B cell (primary cell): ENCODE data around the gene FUT6. TPM values are rescaled to one million over a fixed set of nuclear protein-coding genes. Genes with fewer than 3 reads are reported as not detected.

Experiments
- ATAC-seq: fragments of 200-7000 bp; cut with Tn5 transposase; one replicate; pipeline ENCODE4 v1.10.0; 2021; ENCODE audit warnings: low read depth, mild to moderate bottlenecking, moderate number of reproducible peaks, moderate library complexity
- CTCF ChIA-PET: fragments of 350-600 bp; sonication (Branson Sonifier 250); formaldehyde crosslinking; loops from one replicate; lab custom pipeline; 2021; ENCODE audit warnings: antibody characterized with exemption, inconsistent platforms; lab: Charles Lee
- POLR2A ChIA-PET: fragments of 350-600 bp; sonication (Branson Sonifier 250); formaldehyde crosslinking; loops from one replicate; lab custom pipeline; 2021; ENCODE audit warnings: antibody characterized with exemption; lab: Charles Lee
- DNase-seq: peaks from one replicate; pipeline ENCODE4 v3.0.0; 2013
- H2AFZ ChIP-seq: 2 replicates; pipeline ENCODE4 v1.6.1; 2012; ENCODE audit warnings: mild to moderate bottlenecking, low read depth, low read length; ENCODE audit not compliant: insufficient read depth, poor library complexity, severe bottlenecking
- H3K27ac ChIP-seq, 2 donors: 1 replicate in 1 of 2; 2 replicates in 1 of 2; pipeline ENCODE4 v1.5.1; 2012 to 2013; ENCODE audit warnings: low read length in 2 of 2, mild to moderate bottlenecking in 2 of 2, moderate library complexity in 1 of 2
- H3K27me3 ChIP-seq, 4 experiments: fragments of 200-600 bp in 1 of 4; sonication (generic) in 1 of 4; replicated peaks in 1 of 4; 1 replicate in 2 of 4; 2 replicates in 2 of 4; pipeline versions ENCODE4 v1.6.1 to v1.7.0; 2013 to 2016; ENCODE audit warnings: low read length in 3 of 4, mild to moderate bottlenecking in 2 of 4, mixed read lengths in 1 of 4, moderate library complexity in 1 of 4; ENCODE audit not compliant: insufficient read depth in 4 of 4, control insufficient read depth in 3 of 4; ENCODE audit errors: control extremely low read depth in 1 of 4
- H3K36me3 ChIP-seq, 2 experiments: replicated peaks in 1 of 2; 1 replicate in 1 of 2; 2 replicates in 1 of 2; pipeline versions ENCODE4 v1.6.1 to v1.7.1; 2013; ENCODE audit warnings: low read length in 1 of 2; ENCODE audit not compliant: insufficient read depth in 2 of 2, control insufficient read depth in 1 of 2; ENCODE audit errors: control extremely low read depth in 1 of 2, extremely low read depth in 1 of 2
- H3K4me1 ChIP-seq, 2 donors: fragments of 200-600 bp in 1 of 2; sonication (generic) in 1 of 2; 1 replicate in 1 of 2; 2 replicates in 1 of 2; pipeline versions ENCODE4 v1.5.1 to v1.6.1; 2013 to 2017; ENCODE audit warnings: low read length in 2 of 2; ENCODE audit not compliant: control insufficient read depth in 2 of 2, insufficient read depth in 2 of 2
- H3K4me2 ChIP-seq: replicated peaks from 2 replicates; pipeline ENCODE3; 2012; ENCODE audit warnings: mild to moderate bottlenecking, low read depth, low read length; ENCODE audit not compliant: poor library complexity, severe bottlenecking
- H3K4me3 ChIP-seq, 5 experiments: fragments of 200-600 bp in 1 of 5; sonication (generic) in 1 of 5; 1 replicate in 3 of 5; 2 replicates in 2 of 5; pipeline versions ENCODE4 v1.5.1 to v1.7.0; 2011 to 2016; ENCODE audit warnings: low read length in 4 of 5, mild to moderate bottlenecking in 4 of 5, low read depth in 2 of 5, control low read depth in 1 of 5, moderate library complexity in 1 of 5; ENCODE audit not compliant: insufficient read depth in 1 of 5; ENCODE audit errors: control extremely low read depth in 1 of 5, extremely low read depth in 1 of 5
- H3K79me2 ChIP-seq: fragments of 200-600 bp; sonication (generic); one replicate; pipeline ENCODE4 v1.6.0; 2016; ENCODE audit warnings: low read length; ENCODE audit not compliant: control insufficient read depth, insufficient read depth
- H3K9ac ChIP-seq: fragments of 200-600 bp; sonication (generic); 2 replicates; pipeline ENCODE4 v1.6.1; 2017; ENCODE audit warnings: mild to moderate bottlenecking, low read length, moderate library complexity
- H3K9me3 ChIP-seq, 3 donors: one replicate each; pipeline versions ENCODE4 v1.6.1 to v1.7.1; 2013; ENCODE audit warnings: low read length in 2 of 3; ENCODE audit not compliant: control insufficient read depth in 2 of 3, insufficient read depth in 1 of 3; ENCODE audit errors: control extremely low read depth in 1 of 3
- H4K20me1 ChIP-seq: 2 replicates; pipeline ENCODE4 v1.6.0; 2012; ENCODE audit warnings: mild to moderate bottlenecking, low read length; ENCODE audit not compliant: insufficient read depth, control insufficient read depth, poor library complexity, severe bottlenecking
- H3K27ac Mint-ChIP-seq: one replicate; pipeline ENCODE4 v1.8.0; 2021; ENCODE audit warnings: mixed read lengths
- H3K27me3 Mint-ChIP-seq: one replicate; pipeline ENCODE4 v1.8.0; 2021; ENCODE audit warnings: mixed read lengths
- H3K4me1 Mint-ChIP-seq: one replicate; pipeline ENCODE4 v1.8.0; 2021; ENCODE audit warnings: mixed read lengths
- H3K4me3 Mint-ChIP-seq: one replicate; pipeline ENCODE4 v1.8.0; 2021; ENCODE audit warnings: mixed read lengths
- H3K9me3 Mint-ChIP-seq: one replicate; pipeline ENCODE4 v1.8.0; 2022; ENCODE audit warnings: mixed read lengths; ENCODE audit not compliant: insufficient read depth
- CTCF ChIP-seq: fragments of 200-600 bp; IDR thresholded peaks from one replicate; pipeline ENCODE4 v1.8.0; 2022; ENCODE audit warnings: antibody characterized with exemption, mild to moderate bottlenecking
- EZH2 ChIP-seq: IDR thresholded peaks from 2 replicates; pipeline ENCODE4 v1.6.1; 2012; ENCODE audit warnings: borderline replicate concordance, low read depth, mild to moderate bottlenecking, moderate library complexity, low read length; ENCODE audit not compliant: insufficient read depth, poor library complexity, severe bottlenecking
- WGBS: methylation state at CpG from one replicate; pipeline ENCODE4 v1.1.5; 2013; ENCODE audit warnings: missing lambda C conversion rate; ENCODE audit not compliant: insufficient coverage; 5-methylcytosine and 5-hydroxymethylcytosine counted together
- intact Hi-C: fragments of 100-400 bp; cut with micrococcal nuclease; formaldehyde crosslinking; loops from one replicate; pipeline ENCODE4 v1.10.0; 2022
- polyA plus RNA-seq: library from polyadenylated mRNA; depleted of rRNA; stranded (reverse); fragments of >200 nt; gene quantifications from 2 replicates; pipeline ENCODE4 v1.2.3, GENCODE V29; 2012
- total RNA-seq, 2 donors: library from RNA; stranded (reverse); fragments of 120-200 nt in 1 of 2; gene quantifications; 1 replicate in 1 of 2; 2 replicates in 1 of 2; pipeline versions ENCODE4 v1.2.3 to v1.2.4, GENCODE V29; 2013 to 2022

Gene FUT6
- total and polyA plus RNA-seq, 2 donors (not counting 1 experiment from before 2014, with no cell fraction given) = 0.03 TPM; not detected in 1

DNA sequence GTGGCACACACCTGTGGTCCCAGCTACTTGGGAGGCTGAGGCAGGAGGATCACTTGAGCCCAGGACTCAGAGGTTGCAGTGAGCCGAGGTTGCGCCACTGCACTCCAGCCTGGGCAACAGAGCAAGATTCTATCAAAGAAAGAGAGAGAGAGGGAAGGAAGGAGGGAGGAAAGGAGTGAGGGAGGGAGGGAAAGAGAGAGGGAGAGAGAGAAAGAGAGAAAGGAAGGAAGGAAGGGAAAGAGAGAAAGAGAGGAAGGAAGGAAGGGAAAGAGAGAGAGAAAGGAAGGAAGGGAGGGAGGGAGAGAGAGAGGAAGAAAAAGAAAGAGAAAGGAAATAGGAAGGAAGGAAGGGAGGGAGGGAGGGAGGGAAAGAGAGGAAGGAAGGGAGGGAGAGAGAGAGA, 22.3 kb downstream of the FUT6 start:
- Histone ChIP-seq H3K36me3 (no peaks in the 10 kb centered on the region), H3K27me3 (no peaks in the 10 kb centered on the region), H3K9me3 (peaks cover 0 to 12% (median 0%) of the 10 kb centered on the region in 3 donors), H2AFZ (no peak overlapping the region), H3K4me3 (no peak overlapping the region), H3K4me2 (no peak overlapping the region), H4K20me1 (no peaks in the 10 kb centered on the region), H3K27ac (no peak overlapping the region), H3K4me1 (no peaks in the 10 kb centered on the region), H3K79me2 (no peaks in the 10 kb centered on the region), H3K9ac (no peak overlapping the region)
- Mint-ChIP-seq H3K27me3 (peaks cover 20% of the 10 kb centered on the region), H3K27ac (no peak overlapping the region), H3K4me1 (no peaks in the 10 kb centered on the region), H3K4me3 (no peak overlapping the region), H3K9me3 (no peaks in the 10 kb centered on the region)
- ATAC-seq = no peak
- no peak for DNase-seq
- intact Hi-C loops = no loop called here
- POLR2A ChIA-PET = no interaction called here
- CTCF ChIA-PET = no interaction called here
- WGBS = 96% methylated on average over 2 of the region's 2 CpGs
- no peak for TF ChIP-seq CTCF
- TF ChIP-seq EZH2 = no peak

- Histone ChIP-seq H3K27me3 (no peaks in the 10 kb centered on the region), H3K4me3 (no peak overlapping the region), H3K4me1 (no peaks in the 10 kb centered on the region), H3K9me3 (peaks cover 0 to 9% (median 0%) of the 10 kb centered on the region in 3 donors), H3K9ac (no peak overlapping the region), H4K20me1 (no peaks in the 10 kb centered on the region), H3K36me3 (no peaks in the 10 kb centered on the region), H2AFZ (no peak overlapping the region), H3K79me2 (no peaks in the 10 kb centered on the region), H3K4me2 (no peak overlapping the region), H3K27ac (no peak overlapping the region)
- no peak for TF ChIP-seq EZH2
- no peak for TF ChIP-seq CTCF
- Mint-ChIP-seq H3K4me3 (no peak overlapping the region), H3K27ac (no peak overlapping the region), H3K9me3 (no peaks in the 10 kb centered on the region), H3K27me3 (peaks cover 16% of the 10 kb centered on the region), H3K4me1 (no peaks in the 10 kb centered on the region)
- intact Hi-C loops = no loop called here
- POLR2A ChIA-PET = no interaction called here
- 73% methylated on average over 6 of the region's 11 CpGs for WGBS
- CTCF ChIA-PET = interaction anchor here (1.3 kb wide), 1 partner anchor 11 kb away, joined by 4 read pairs; the partner anchor contains the start of gene NRTN
- DNase-seq (no peak), ATAC-seq (no peak)
Observed at GRCh38 chr19:5814852-5815246, 24.7 kb downstream of the FUT6 start.
